Right lobe of liver (tissue), 4 donors: ENCODE data around the gene MAP1LC3B.

Experiments
- POLR2A ChIP-seq: fragments of 450-650 bp; IDR thresholded peaks from one replicate; pipeline ENCODE4 v1.6.1; 2017; ENCODE audit warnings: antibody characterized with exemption, mild to moderate bottlenecking
- TF ChIP-seq, protein P1 (sequence below), 4 donors: fragments of 200-600 bp in 3 of 4; fragments of 450-650 bp in 1 of 4; IDR thresholded peaks; one replicate each; pipeline versions ENCODE4 v1.5.1 to v1.8.0; 2016 to 2022; ENCODE audit warnings: antibody characterized with exemption in 4 of 4, mild to moderate bottlenecking in 2 of 4
- donor health status: DM: no; HTN: no; CAD: no.
- donor health status: DM: no; HTN: no; CAD: no.
- donor health status: DM: no; HTN: yes; CAD: no.

DNA sequence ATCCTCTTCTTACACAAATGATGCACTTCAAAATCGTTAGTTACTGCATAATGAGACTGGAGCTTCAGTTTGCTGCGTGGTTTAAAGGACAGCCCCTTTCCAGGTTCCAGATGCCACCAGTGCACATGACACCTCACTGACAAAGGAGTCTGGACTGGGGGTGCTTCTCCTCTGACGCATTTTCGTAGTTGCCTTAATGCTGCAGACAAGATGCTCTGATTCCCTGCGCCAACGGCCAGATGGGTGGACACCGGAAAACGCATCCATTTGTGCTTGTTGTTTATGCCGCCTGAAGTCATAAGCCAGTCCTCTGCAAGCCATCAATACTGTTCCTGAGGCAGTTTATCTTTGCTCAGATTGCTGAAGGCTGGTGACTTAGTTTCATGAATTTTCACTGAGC, 24.6 kb upstream of the MAP1LC3B start:
- TF ChIP-seq, protein P1, sequence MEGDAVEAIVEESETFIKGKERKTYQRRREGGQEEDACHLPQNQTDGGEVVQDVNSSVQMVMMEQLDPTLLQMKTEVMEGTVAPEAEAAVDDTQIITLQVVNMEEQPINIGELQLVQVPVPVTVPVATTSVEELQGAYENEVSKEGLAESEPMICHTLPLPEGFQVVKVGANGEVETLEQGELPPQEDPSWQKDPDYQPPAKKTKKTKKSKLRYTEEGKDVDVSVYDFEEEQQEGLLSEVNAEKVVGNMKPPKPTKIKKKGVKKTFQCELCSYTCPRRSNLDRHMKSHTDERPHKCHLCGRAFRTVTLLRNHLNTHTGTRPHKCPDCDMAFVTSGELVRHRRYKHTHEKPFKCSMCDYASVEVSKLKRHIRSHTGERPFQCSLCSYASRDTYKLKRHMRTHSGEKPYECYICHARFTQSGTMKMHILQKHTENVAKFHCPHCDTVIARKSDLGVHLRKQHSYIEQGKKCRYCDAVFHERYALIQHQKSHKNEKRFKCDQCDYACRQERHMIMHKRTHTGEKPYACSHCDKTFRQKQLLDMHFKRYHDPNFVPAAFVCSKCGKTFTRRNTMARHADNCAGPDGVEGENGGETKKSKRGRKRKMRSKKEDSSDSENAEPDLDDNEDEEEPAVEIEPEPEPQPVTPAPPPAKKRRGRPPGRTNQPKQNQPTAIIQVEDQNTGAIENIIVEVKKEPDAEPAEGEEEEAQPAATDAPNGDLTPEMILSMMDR (IDR thresholded peaks at IDR 0.05): no peak
- no peak for TF ChIP-seq POLR2A
